ENCODE results near the gene ASTN2.

DNA sequence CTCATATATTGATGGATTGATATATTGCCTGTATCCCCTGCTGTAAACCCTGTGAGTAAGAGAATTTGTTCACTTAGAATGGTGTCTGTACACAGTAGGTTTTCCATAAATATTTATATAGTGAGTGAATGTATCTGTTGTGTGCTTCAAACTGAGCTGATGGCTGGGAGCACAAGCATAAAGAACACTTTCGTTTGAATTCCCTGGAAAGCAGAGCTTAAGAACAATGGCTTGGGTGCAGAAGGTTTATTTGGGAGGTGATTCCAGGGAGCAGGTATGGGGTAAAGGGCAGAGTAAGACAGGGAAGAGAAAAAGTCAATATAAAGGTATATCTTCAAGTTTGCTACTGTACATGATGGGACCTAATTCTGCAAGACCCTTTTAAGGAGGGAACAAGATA is 918.7 kb downstream of the ASTN2 start:
- TF ChIP-seq, protein P1, sequence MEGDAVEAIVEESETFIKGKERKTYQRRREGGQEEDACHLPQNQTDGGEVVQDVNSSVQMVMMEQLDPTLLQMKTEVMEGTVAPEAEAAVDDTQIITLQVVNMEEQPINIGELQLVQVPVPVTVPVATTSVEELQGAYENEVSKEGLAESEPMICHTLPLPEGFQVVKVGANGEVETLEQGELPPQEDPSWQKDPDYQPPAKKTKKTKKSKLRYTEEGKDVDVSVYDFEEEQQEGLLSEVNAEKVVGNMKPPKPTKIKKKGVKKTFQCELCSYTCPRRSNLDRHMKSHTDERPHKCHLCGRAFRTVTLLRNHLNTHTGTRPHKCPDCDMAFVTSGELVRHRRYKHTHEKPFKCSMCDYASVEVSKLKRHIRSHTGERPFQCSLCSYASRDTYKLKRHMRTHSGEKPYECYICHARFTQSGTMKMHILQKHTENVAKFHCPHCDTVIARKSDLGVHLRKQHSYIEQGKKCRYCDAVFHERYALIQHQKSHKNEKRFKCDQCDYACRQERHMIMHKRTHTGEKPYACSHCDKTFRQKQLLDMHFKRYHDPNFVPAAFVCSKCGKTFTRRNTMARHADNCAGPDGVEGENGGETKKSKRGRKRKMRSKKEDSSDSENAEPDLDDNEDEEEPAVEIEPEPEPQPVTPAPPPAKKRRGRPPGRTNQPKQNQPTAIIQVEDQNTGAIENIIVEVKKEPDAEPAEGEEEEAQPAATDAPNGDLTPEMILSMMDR (IDR thresholded peaks at IDR 0.05), result no peak
- TF ChIP-seq POLR2A (IDR thresholded peaks at IDR 0.05), result no peak

All from thyroid gland (tissue), 4 donors.